A673 (cell line): ENCODE results near the gene ADAMTS2. TPM values are rescaled to one million over a fixed set of nuclear protein-coding genes. Genes with fewer than 3 reads are reported as not detected.
"Not testable (repeated sequence)": the region's sequence is repeated elsewhere in the genome, so short reads cannot be mapped to it uniquely, and the experiment has no call there.

ENCODE experiments used
- BruUV-seq: library from RNA; stranded (reverse); fragments of 400-500 nt; replicated peaks from 2 replicates; lab custom pipeline; 2021; lab: Mats Ljungman, UMichigan
- CTCF ChIA-PET: fragments of 300-600 bp; sonication (Branson Sonifier 250); formaldehyde crosslinking; loops from one replicate; lab custom pipeline; 2022; ENCODE audit warnings: antibody characterized with exemption; lab: Charles Lee
- POLR2A ChIA-PET: fragments of 300-600 bp; sonication (Branson Sonifier 250); formaldehyde crosslinking; loops from one replicate; lab custom pipeline; 2022; ENCODE audit warnings: antibody characterized with exemption; ENCODE audit not compliant: low non-redundant PET; lab: Charles Lee
- DNase-seq: peaks from one replicate; pipeline ENCODE4 v3.0.0-alpha.2; 2015; ENCODE audit warnings: low spot score
- H3K27ac ChIP-seq: fragments of 200-600 bp; sonication (generic); 2 replicates; pipeline ENCODE4 v1.5.1; 2016; ENCODE audit warnings: mixed run types, low read depth, mild to moderate bottlenecking, mixed read lengths, antibody characterized with exemption, low read length; ENCODE audit not compliant: poor library complexity, severe bottlenecking
- H3K27me3 ChIP-seq: fragments of 200-600 bp; sonication (generic); replicated peaks from 2 replicates; pipeline ENCODE4 v1.6.1; 2017; ENCODE audit warnings: mixed run types, low read depth, mild to moderate bottlenecking, mixed read lengths, antibody characterized with exemption, low read length; ENCODE audit not compliant: insufficient read depth, poor library complexity
- H3K36me3 ChIP-seq: fragments of 200-600 bp; sonication (generic); 2 replicates; pipeline ENCODE4 v1.6.1; 2016; ENCODE audit warnings: mixed run types, mild to moderate bottlenecking, mixed read lengths, antibody characterized with exemption, low read length; ENCODE audit not compliant: insufficient read depth, poor library complexity, severe bottlenecking
- H3K4me1 ChIP-seq: fragments of 200-600 bp; sonication (generic); 2 replicates; pipeline ENCODE4 v1.6.1; 2017; ENCODE audit warnings: mixed run types, mild to moderate bottlenecking, mixed read lengths, antibody characterized with exemption, low read length; ENCODE audit not compliant: insufficient read depth, poor library complexity, severe bottlenecking
- H3K4me3 ChIP-seq: fragments of 200-600 bp; sonication (generic); 2 replicates; pipeline ENCODE4 v1.5.1; 2016; ENCODE audit warnings: low read depth, mixed run types, mild to moderate bottlenecking, mixed read lengths, low read length; ENCODE audit not compliant: poor library complexity, severe bottlenecking
- H3K9me3 ChIP-seq: fragments of 200-600 bp; sonication (generic); 2 replicates; pipeline ENCODE4 v1.6.1; 2016; ENCODE audit warnings: mixed run types, low read depth, mild to moderate bottlenecking, mixed read lengths, antibody characterized with exemption, low read length; ENCODE audit not compliant: poor library complexity, severe bottlenecking
- EZH2 ChIP-seq: fragments of 200-600 bp; sonication (generic); IDR thresholded peaks from 2 replicates; pipeline ENCODE4 v1.6.1; 2017; ENCODE audit warnings: borderline replicate concordance, low read depth, mild to moderate bottlenecking, mixed read lengths, antibody characterized with exemption, low read length; ENCODE audit not compliant: poor library complexity, severe bottlenecking
- intact Hi-C: fragments of 100-400 bp; cut with micrococcal nuclease; formaldehyde crosslinking; loops from one replicate; pipeline ENCODE4 v1.10.0; 2022; ENCODE audit not compliant: unreplicated experiment
- total RNA-seq: library from RNA; stranded (reverse); gene quantifications from 2 replicates; pipeline ENCODE4 v1.2.3, GENCODE V29; 2021
- TF ChIP-seq, protein P1 (sequence below): fragments of 300-800, 200-600 bp; sonication (generic); conservative IDR thresholded peaks from 2 replicates; pipeline ENCODE4 v1.5.1; 2017; ENCODE audit warnings: low read depth, mild to moderate bottlenecking, antibody characterized with exemption, low read length, moderate library complexity, mixed read lengths

The ADAMTS2 gene
- total RNA-seq, 1 experiment from 2014 or later = 0.39 TPM

GRCh38 chr5:179110528-179110927 lies 234.7 kb downstream of the ADAMTS2 start:
- Histone ChIP-seq H3K27ac (no peak overlapping the region), H3K4me1 (no peaks in the 10 kb centered on the region), H3K27me3 (no peaks in the 10 kb centered on the region), H3K4me3 (no peak overlapping the region), H3K36me3 (no peaks in the 10 kb centered on the region), H3K9me3 (peaks cover 6% of the 10 kb centered on the region)
- intact Hi-C loops = no loop called here
- ChIA-PET POLR2A (no interaction called here), CTCF (no interaction called here)
- DNase-seq = no peak
- no peak for TF ChIP-seq EZH2
- TF ChIP-seq, protein P1, sequence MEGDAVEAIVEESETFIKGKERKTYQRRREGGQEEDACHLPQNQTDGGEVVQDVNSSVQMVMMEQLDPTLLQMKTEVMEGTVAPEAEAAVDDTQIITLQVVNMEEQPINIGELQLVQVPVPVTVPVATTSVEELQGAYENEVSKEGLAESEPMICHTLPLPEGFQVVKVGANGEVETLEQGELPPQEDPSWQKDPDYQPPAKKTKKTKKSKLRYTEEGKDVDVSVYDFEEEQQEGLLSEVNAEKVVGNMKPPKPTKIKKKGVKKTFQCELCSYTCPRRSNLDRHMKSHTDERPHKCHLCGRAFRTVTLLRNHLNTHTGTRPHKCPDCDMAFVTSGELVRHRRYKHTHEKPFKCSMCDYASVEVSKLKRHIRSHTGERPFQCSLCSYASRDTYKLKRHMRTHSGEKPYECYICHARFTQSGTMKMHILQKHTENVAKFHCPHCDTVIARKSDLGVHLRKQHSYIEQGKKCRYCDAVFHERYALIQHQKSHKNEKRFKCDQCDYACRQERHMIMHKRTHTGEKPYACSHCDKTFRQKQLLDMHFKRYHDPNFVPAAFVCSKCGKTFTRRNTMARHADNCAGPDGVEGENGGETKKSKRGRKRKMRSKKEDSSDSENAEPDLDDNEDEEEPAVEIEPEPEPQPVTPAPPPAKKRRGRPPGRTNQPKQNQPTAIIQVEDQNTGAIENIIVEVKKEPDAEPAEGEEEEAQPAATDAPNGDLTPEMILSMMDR = no peak
- BruUV-seq = no TSS peak

DNA sequence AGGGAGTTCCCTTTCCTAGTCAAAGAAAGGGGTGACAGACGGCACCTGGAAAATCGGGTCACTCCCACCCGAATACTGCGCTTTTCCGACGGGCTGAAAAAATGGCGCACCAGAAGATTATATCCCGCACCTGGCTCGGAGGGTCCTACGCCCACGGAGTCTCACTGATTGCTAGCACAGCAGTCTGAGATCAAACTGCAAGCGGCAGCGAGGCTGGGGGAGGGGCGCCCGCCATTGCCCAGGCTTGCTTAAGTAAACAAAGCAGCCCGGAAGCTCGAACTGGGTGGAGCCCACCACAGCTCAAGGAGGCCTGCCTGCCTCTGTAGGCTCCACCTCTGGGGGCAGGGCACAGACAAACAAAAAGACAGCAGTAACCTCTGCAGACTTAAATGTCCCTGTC lies 244.0 kb downstream of the ADAMTS2 start:
- H3K4me1 ChIP-seq, H3K36me3 ChIP-seq, DNase-seq, POLR2A ChIA-PET, H3K27ac ChIP-seq, H3K27me3 ChIP-seq, H3K4me3 ChIP-seq, CTCF ChIA-PET, BruUV-seq, intact Hi-C loops: not testable (repeated sequence)
- peaks cover 26% of the 10 kb centered on the region for H3K9me3 ChIP-seq

- BruUV-seq = no TSS peak
- Histone ChIP-seq H3K36me3 (no peaks in the 10 kb centered on the region), H3K27me3 (no peaks in the 10 kb centered on the region), H3K9me3 (peaks cover 23% of the 10 kb centered on the region), H3K4me3 (no peak overlapping the region), H3K4me1 (no peaks in the 10 kb centered on the region), H3K27ac (no peak overlapping the region)
- DNase-seq = no peak
- ChIA-PET CTCF (no interaction called here), POLR2A (no interaction called here)
- TF ChIP-seq, protein P1 = no peak
- no peak for TF ChIP-seq EZH2
- intact Hi-C loops = no loop called here
Measured at GRCh38 chr5:179089502-179089901, 255.8 kb downstream of the ADAMTS2 start.

- no peak for DNase-seq
- Histone ChIP-seq H3K27ac (no peak overlapping the region), H3K27me3 (no peaks in the 10 kb centered on the region), H3K4me1 (no peaks in the 10 kb centered on the region), H3K36me3 (peaks cover 44% of the 10 kb centered on the region), H3K9me3 (peaks cover 87% of the 10 kb centered on the region), H3K4me3 (no peak overlapping the region)
- TF ChIP-seq, protein P1 = no peak
- TF ChIP-seq EZH2 = no peak
- BruUV-seq = no TSS peak
- CTCF ChIA-PET = no interaction called here
- intact Hi-C loops = no loop called here
- POLR2A ChIA-PET = no interaction called here
Measured at GRCh38 chr5:179080724-179081123, 264.5 kb downstream of the ADAMTS2 start.
